HG03432 (cell line): ENCODE measurements around the gene TACC2.

Experiments used
- ATAC-seq: cut with Tn5 transposase; IDR thresholded peaks from one replicate; pipeline ENCODE4 v1.9.1; 2021; ENCODE audit warnings: mild to moderate bottlenecking, moderate library complexity; ENCODE audit not compliant: unreplicated experiment

Gene TACC2

DNA sequence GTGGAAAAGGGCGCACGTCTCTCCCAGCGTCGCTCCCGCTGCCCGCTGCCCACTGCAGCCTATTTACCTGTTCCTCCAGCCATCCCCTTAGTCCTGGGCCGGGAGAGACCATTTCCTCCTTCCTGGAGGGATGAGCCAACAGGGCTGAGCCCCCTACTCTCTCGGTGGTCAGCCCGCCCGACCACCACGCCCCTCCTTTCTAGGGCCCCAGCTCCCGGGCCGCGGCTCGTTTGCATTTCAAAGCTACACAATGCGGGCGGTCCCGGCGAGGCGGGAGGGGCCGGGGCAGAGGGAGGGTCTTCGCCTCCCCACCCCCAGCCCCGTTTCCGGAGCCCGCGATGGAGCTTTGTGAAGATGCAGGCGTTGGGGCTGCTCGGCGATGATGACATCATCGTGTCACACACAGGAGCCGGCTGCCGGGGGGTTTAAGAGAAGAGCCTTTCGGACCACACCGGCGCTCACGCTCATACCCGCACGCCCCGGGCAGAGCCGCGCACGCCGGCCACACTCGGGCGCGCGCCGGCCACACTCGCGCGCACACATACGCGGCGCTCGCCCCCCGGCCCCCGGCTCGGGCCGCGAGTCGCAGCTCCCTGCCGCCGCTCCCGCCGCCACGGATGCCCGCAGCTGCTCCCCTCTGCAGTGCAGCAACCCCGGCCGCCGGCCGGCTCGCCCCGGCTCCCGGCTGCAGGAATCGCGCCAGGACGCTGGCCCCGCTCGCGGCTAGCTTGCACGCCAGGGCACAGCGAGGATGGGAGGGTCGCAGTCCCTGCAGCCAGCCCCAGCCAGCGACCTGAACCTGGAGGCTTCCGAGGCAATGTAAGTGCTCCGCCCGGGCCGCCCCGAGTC, 174.4 kb downstream of the TACC2 start:
- no peak for ATAC-seq

DNA sequence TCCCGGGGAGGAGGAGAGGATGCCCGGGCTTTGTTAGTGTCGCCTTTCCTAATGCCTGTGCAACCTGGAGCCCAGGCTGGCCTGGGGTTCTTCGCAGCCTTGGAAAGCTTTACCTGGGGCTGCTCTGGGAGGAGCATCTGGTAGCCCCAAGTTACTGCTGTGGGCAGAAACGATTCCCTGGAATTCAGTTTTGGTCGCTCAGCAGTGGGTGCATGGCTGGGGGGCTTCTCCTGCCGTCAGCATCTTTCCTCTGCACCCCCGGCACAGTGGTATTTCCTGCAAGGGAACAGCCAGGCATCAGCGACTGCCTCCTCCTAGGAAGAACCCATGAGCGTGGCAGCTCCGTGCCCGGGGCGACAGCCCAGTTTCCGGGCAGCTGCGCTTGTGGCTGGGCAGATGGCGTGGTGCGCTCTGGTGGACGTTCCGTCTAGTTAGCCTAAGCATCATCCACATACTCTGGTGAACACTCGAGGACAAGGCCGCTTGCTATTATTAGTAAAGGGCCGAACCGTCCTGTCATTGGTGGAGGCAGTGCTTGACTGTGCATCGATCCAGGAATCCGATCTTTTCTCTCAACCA, 175.1 kb downstream of the TACC2 start:
- ATAC-seq, result no peak

DNA sequence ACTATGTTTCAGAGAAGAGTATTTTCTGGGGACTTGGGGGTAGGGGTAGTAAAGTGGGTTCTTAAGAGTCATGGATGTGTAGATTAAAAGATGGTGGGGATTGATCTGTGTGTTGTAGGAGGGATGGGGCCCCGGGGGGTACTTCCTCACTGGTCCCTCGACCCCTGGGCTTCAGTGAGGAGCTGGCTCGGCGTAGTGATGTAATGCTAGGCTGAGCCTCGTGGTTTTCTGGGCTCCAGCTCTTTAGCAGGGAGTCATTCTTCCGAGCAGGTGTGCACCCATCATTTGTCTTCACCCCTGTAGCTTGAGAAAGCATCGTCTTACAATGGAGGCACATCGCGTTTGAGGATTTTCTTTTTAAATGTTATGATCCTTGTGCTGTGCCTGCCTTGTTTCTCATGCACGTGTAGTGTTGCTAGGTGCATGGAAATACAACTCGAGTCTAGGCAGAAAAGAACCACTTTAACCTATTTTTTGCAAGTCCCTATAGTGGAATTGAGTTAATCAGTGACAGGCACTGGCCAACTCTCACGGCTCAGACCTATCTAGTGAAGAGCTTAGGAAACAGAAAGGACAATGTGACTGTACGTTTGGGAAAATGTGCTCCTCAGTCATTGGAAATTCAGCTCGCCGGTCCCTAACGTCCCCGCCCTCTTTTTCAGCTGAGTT, 176.0 kb downstream of the TACC2 start:
- no peak for ATAC-seq

DNA sequence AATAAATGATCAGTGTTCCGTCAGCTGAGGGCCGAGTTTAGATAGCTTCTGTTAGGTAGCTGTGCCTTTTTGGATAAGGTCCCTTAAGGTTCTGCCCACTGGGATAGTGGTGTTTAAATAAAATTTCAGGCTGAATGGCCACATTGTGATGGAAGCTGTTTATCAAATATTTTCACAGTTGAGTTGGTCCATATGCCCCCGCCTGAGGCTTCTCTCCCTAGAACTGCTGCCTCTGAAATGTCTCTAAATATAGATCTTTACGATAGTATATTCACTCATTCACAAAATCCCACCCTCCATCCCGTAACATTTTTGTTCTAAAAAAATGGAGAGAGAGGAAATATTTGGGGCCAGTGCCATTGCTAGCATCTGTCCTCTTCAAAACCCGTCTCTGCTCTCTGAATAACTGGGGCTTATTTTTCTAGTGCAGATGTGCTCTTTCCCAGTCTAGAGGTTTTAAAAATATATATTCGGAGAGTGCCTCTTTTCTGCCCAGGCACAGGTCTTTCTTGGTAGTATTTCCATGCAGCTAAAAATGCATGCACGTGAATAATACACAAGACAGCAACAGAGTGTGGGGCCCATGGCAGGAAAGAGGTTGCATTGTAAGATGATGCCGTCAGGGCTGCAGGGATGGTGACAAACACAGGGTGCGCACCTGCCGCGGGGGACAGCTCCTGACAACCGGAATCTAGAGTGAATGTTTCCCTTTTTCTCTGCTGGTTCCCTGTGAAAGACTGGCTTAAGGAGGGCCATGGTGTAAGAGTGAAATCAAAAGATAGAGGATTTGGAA, 176.7 kb downstream of the TACC2 start:
- ATAC-seq, result no peak

DNA sequence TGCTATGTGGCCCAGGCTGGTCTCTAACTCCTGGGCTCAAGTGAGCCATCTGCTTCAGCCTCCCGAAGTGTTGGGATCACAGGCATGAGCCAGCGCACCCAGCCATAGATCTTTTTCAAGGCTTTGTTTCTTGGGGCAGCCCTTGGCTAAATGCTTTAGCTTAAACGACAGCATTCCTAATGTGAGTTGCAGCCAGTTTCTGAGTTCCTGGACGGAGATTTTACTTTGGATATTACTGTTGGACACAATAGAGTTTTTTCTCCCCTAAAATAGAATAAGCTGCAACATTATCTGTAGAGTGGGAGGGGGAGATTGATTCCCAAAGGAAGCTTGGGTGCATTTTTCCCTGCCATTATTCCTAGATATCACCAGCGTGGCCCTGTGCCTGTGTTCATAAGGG, 179.1 kb downstream of the TACC2 start:
- no peak for ATAC-seq

DNA sequence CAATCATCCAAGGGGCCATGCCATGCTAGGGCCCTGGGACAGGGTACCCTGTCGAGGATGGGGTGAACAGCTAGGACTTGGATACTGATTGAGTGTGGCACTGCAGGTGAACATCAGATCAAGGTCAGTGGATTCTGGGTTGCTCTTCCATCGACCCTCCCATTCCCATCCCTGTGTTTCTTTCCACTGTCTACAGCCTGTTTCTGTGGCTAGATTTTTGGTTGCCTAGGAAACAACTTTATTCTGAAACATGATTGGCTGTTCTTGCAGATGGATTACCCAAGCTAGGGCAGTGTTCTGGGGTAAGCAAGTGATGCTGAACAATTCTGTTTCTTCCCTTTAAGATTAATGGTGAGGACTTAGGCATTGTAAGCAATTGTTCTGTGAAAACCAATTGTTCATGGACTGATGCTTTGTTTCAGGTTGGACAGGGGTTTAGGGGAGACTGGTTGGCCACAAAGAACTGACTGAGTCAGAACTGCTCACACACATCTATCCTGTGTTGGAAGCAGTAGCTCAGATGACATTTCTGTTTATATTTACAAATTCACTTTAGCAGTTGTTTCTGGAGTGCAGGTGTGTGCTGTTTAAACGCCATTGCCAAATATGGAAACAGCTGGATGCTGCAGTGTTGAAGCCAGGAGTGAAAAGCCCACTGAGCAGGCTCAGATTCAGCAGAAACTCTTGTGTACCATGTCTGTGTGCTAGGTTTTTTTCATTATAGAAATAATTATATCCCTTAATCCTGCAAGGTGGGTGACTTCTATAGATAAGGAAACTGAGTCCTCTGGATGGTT, 179.8 kb downstream of the TACC2 start:
- ATAC-seq, result no peak

DNA sequence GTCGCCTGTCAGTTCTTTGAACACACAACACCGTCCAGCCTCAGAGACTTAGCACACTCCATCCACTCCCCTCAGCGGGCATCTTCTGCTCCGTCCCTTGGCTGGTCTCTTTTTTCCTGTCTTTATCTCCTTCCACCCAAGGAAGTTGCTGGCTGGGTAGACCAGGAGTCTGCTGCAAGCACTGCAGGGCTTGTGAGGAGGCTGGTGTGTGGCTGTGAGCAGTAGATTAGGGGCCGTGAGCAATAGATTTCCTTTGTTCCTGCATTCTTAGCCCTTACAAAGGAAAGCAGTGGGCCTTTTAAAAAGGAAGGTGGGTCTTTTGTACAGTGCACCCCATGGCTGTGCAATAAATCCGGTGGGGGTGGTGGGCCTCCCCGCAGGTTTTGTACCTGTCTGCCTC, 181.8 kb downstream of the TACC2 start:
- ATAC-seq, result no peak

DNA sequence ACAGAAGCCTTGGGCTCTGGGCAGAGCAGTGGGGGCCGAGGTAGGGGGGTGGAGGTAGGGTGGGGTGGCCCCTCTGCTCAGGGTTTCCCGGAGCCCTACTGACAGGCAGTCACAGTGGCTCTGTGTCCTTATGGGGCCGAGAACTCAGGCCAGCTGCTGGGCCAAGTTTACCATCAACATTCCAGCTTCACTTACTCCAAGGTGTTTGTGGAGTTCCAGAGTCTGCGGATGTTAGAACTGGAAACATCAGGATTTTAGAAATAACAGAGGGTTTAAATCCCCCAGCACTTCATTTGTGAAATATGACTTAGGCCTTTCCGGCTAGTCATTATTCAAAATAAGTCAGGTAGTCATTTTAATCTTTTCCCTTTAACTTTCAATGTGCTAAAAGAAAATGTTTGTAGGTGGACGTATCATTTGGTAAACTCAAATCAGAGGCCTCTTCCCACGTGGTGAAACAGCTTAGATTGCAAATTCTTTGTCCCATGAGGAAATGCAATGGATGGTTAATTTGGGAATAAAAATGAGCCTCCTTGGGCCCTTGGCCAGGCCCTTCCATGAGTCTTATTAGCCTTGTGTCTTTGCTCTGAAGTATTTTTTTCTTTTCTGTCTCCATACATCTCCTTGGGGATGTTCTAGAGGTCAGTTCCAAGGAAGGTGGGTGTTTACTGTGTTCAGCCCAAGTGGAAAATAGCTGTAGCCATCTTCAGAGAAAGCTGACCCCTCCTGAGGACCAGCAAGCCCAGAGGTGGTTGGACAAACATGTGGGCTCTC, 182.5 kb downstream of the TACC2 start:
- no peak for ATAC-seq

DNA sequence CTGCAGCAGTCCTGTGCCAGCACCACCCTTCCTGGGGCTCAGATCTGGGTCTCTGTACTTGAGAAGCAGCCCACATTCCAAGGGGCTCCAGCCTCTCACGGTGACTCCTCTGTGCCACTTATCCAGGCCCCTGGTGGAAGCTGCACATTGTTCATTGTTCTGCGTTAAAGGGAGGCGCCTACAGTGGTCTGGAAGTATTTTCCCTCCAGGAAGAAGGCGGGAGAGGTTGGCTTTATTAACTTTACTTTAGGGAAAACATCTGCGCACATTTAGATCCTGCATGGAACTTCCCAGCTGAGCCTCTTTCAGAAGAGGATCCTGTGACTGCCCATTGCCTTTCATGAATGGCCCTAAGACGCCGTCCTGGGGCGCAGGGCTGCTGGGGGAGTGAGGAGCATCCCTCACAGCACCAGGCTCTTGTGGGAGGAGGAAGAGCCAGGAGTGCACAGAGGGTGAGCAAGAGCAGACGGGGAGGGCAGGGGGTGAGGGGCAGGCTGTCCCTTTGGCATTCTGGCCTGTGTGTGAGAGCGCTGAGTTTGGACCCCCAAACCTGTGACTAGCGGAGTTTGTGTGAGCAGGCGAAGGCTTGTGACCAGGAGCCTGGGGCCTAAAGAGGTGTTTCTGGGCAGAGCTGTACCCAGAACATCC, 183.5 kb downstream of the TACC2 start:
- ATAC-seq, result no peak

DNA sequence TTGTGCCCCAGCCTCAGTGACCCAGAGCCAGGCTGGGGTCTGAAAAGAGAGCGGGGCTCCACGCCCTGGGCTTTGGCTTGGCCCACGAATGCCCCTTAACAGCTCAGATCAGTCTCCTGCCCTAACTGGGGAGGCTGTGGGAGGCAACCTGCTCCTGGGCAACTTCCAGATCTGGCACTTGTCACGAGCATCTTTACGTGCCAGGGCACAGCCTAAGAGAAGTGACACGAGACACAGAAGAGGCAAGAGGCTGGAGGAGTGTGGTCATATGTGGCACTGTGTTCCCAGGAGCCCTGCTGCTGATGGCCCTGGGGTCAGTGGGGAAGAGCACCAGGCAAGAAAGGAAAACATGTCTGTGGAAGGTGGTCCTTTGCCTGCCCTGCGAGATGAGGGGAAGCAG, 184.4 kb downstream of the TACC2 start:
- no peak for ATAC-seq

DNA sequence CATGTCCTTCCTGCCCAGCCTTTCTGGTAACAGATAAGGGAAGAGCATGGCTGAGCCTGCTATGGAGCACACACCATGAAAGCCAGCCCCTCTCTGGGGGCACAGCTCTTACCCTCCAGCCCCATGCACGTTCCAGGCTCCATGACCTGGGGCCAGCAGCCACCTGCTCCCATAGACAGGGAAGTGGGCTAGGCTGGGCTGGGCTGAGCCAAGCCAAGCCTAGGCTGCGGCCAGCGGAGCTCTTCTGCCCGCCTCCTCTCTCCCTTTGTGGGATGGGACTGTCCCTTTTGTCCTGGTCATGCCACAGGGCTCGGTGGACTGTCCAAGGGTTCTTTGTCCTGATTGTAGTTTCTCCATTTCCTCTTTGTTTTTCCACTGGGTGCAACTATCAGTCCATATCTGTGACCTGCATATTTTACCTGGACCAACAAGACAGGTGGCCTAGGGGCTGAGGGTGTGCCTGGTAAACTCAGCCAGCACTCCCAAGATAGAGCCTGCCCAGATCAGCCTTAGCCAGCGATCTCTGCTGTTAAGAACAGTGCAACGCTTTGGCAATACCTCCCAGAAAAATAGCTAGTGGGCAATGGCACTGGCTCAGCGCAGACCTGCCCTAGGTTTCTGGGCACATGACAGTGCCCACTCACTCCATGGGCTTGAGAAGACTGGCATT, 184.9 kb downstream of the TACC2 start:
- ATAC-seq, result no peak

DNA sequence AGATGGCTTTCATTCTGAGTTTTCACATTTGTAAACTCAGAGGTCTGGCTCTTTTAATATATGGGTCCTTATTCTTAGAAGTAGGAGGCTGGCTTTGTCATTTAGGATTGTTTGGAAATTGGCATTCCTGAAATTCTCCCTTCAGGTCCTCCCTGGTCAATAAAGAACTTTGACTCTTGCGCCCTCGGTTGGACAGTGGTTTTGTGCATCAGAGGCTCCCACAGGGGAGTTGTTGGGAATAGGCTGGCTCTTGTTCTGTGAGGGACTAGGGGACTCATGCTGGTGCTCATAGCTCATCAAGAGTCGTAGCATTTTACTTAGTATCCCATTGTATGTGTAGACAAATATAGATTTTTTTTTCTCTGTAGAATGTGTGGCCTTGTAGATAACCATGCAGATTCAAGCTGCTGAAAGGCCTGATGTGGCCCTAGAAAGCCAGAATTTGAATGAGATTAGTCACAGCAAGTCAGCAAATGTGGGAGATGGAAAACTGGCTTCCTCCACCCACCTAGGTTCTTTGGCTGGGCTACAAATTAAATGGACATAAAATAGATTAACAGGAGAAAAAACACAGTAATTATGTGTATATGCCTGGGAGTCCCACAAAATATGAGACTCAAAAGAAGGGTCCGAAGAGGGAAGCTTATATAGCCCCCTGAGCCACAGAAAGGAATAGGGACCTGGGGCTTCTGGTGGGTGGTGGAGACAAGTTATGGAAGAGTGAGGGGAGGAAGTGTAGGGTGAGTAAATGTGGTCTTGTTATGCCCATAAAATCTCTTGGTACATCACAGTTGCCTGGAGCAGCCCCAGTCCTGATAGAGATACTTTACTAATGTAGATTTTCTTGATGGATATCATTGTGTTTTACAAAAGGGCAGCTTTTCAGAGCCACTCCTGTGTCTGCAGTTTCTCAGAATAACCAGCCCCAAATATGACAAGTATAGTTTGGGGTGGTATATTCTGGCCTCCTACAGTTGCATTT, 187.6 kb downstream of the TACC2 start:
- ATAC-seq, result no peak

DNA sequence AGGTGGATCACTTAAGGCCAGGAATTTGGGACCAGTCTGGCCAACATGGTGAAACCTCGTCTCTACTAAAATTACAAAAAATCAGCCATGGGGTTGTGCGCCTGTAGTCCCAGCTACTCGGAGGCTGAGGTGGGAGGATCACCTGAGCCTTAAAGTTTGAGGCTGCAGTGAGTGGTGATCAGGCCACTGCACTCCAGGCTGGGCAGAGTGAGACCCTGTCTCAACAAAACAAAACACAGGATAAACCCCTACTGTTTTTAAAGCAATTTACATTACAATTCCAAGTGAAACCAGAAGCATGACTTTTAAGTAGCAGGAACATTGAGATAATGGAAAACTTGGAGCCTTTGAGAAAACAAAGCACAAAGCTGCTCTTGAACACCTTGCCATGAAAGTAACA, 189.7 kb downstream of the TACC2 start:
- no peak for ATAC-seq

DNA sequence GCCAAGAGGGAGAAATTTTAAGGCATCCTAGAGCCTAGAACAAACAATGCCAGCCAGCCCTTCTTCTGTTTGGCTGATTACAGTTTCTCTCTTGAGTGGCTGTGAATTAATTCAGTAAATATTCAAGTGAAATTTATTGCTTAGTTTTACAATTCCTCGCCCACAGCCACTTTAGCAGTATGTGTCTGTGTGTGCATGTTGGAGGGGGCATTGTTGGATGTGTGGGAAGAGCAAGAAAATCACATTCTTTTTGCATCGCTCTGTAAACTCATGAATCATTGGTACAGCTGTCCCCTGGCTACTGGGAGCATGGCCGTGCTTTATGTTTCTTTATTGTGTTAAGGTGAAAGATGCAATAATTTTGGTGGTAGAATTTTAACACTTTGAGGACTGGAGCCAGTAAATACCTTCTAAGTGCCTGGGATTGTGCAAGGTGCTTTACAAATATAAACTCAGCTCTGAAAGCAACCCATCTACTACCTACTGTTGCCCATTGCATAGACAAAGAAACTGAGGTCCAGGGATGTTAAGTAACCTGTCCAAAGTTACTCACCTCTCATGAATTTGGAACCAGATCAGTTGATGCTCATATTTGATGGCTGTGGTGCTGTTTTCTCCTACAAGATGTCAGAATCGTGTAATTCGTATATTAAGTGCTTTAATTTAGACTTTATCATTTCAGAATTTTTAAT, 192.2 kb downstream of the TACC2 start:
- ATAC-seq, result no peak

DNA sequence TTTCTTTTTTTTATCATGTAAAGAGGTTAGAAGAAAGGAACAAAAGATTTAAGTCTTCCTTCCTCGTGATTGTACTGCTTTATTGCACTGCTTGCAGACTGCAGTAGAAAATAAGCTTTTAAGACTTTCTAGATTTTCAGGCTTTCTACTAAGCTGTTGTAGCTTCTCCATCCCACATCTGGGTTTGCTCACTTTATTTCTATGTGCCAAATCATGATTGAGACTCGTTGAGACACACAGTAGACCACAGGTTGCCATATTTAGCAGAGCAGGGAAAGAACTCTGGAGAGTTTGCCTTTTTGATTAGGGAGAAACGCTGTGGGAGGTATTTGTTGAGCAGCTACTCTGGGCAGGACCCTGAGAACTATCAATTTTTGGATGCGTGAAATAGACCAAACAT, 192.9 kb downstream of the TACC2 start:
- no peak for ATAC-seq

DNA sequence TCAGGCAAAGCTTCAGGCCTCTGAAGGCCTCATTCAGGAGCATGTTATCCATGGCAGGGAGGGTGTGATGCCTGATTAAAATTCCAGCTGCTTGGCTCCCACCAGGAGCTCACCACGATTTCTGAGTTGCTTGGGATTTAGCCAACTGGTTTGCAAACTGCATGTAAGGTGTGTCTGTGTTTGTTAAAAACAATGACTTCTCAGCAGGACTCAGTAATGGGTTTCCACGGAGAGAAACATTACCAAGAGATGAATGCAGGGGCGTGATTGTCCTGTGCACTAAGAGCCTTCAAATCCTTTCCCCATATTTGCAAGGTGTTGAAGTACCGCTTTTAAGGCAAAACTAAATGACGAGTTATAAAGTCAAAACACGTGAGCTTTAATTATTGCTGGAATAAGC, 193.3 kb downstream of the TACC2 start:
- ATAC-seq, result no peak

DNA sequence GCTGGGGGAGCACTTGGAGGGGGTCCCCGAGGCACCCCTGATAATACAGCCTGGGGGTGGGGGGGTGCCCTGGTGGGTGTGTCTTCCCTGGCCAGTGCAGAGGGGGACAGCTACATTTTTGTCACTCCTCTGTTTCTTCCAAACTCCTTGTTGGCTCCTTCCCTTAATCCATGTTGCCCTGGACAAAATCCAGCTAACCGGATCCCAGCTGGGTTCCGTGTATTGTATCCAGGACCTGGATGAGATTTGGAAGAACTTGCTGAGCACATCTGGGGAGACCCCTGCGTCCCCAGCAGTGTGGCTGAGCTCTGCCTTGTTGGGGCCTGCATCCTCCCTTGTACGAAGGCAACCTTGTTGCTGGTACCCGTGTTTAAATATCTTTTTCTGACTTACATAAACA, 195.3 kb downstream of the TACC2 start:
- no peak for ATAC-seq
